Measurements from ENCODE around the gene CEP78.

CEP78 gene

GRCh38 chr9:78286946-78287388 lies 51.1 kb downstream of the CEP78 start:
- DNase-seq (ENCODE audit: low spot score), result no peak
- no peak for FAIRE-seq

GRCh38 chr9:78288214-78288892 lies 52.5 kb downstream of the CEP78 start:
- no peak for FAIRE-seq
- no peak for DNase-seq (ENCODE audit: low spot score)

- DNase-seq (ENCODE audit: low spot score), result no peak
- no peak for FAIRE-seq
These were observed 53.6 kb downstream of the CEP78 start for GRCh38 chr9:78289474-78289873.

- FAIRE-seq, result no peak
- no peak for DNase-seq (ENCODE audit: low spot score)
These were observed 55.5 kb downstream of the CEP78 start for GRCh38 chr9:78291240-78291925.

GRCh38 chr9:78292026-78292425 lies 56.2 kb downstream of the CEP78 start:
- DNase-seq (ENCODE audit: low spot score) (no peak), FAIRE-seq (no peak)

GRCh38 chr9:78292716-78293497 lies 57.0 kb downstream of the CEP78 start:
- DNase-seq (ENCODE audit: low spot score), result no peak
- no peak for FAIRE-seq

- DNase-seq (ENCODE audit: low spot score) (no peak), FAIRE-seq (no peak)
These were observed 58.7 kb downstream of the CEP78 start for GRCh38 chr9:78294290-78295176.

GRCh38 chr9:78295177-78295575 lies 59.3 kb downstream of the CEP78 start:
- no peak for DNase-seq (ENCODE audit: low spot score)
- no peak for FAIRE-seq

GRCh38 chr9:78295731-78296130 lies 59.9 kb downstream of the CEP78 start:
- FAIRE-seq (no peak), DNase-seq (ENCODE audit: low spot score) (no peak)

GRCh38 chr9:78296201-78296892 lies 60.5 kb downstream of the CEP78 start:
- DNase-seq (ENCODE audit: low spot score), result no peak

GRCh38 chr9:78296893-78297671 lies 61.2 kb downstream of the CEP78 start, which contains the start of gene PSAT1:
PSAT1 (plus strand) TSS chr9:78297125; CDS start chr9:78297211, 86 bp downstream.
- DNase-seq (ENCODE audit: low spot score), result peak; percentile 81
- no peak for FAIRE-seq

More at GRCh38 chr9:78296201-78296892, 60.5 kb downstream of the CEP78 start:
- FAIRE-seq, result no peak

GRCh38 chr9:78297672-78297961 lies 61.7 kb downstream of the CEP78 start:
- FAIRE-seq (no peak), DNase-seq (ENCODE audit: low spot score) (no peak)

GRCh38 chr9:78298046-78298765 lies 62.3 kb downstream of the CEP78 start:
- FAIRE-seq (no peak), DNase-seq (ENCODE audit: low spot score) (no peak)

GRCh38 chr9:78300209-78300608 lies 64.3 kb downstream of the CEP78 start:
- FAIRE-seq, result no peak
- DNase-seq (ENCODE audit: low spot score), result no peak

GRCh38 chr9:78301466-78301865 lies 65.6 kb downstream of the CEP78 start:
- FAIRE-seq (no peak), DNase-seq (ENCODE audit: low spot score) (no peak)

GRCh38 chr9:78303377-78304062 lies 67.6 kb downstream of the CEP78 start:
- FAIRE-seq (no peak), DNase-seq (ENCODE audit: low spot score) (no peak)

GRCh38 chr9:78304357-78304756 lies 68.5 kb downstream of the CEP78 start:
- DNase-seq (ENCODE audit: low spot score) (no peak), FAIRE-seq (no peak)

- FAIRE-seq (no peak), DNase-seq (ENCODE audit: low spot score) (no peak)
These were observed 70.6 kb downstream of the CEP78 start for GRCh38 chr9:78306222-78307076.

Data from urothelium cell line (cell line).